BE2C (cell line): ENCODE data around the gene CES1.
"Not testable (repeated sequence)": the region's sequence is repeated elsewhere in the genome, so short reads cannot be mapped to it uniquely, and the experiment has no call there.

Source experiments
- DNase-seq: peaks from one replicate; pipeline ENCODE4 v3.0.0-alpha.2; 2020
- H3K27me3 ChIP-seq: fragments of 250-450 bp; sonication (Bioruptor Pico); 2 replicates; pipeline ENCODE4 v1.5.1; 2020; ENCODE audit warnings: mild to moderate bottlenecking
- H3K36me3 ChIP-seq: fragments of 250-450 bp; sonication (Bioruptor Pico); 2 replicates; pipeline ENCODE4 v1.5.1; 2020; ENCODE audit warnings: mild to moderate bottlenecking
- H3K4me1 ChIP-seq: fragments of 250-450 bp; sonication (Bioruptor Pico); 2 replicates; pipeline ENCODE4 v1.5.1; 2020
- H3K4me3 ChIP-seq: 2 replicates; pipeline ENCODE4 v1.5.1; 2011; ENCODE audit warnings: low read depth, low read length
- H3K9me3 ChIP-seq: fragments of 250-450 bp; sonication (Bioruptor Pico); 2 replicates; pipeline ENCODE4 v1.5.1; 2020
- CTCF ChIP-seq: IDR thresholded peaks from 2 replicates; pipeline ENCODE4 v1.5.1; 2012; ENCODE audit warnings: mild to moderate bottlenecking, low read depth, low read length

CES1 gene

GRCh38 chr16:55809851-55810250, 23.0 kb downstream of the CES1 start:
- H3K27me3 ChIP-seq = peaks cover 15% of the 10 kb centered on the region
- TF ChIP-seq CTCF = no peak
- H3K4me1 ChIP-seq = no peaks in the 10 kb centered on the region
- no peaks in the 10 kb centered on the region for H3K9me3 ChIP-seq
- no peak for DNase-seq
- no peak overlapping the region for H3K4me3 ChIP-seq
- H3K36me3 ChIP-seq = no peaks in the 10 kb centered on the region

- H3K36me3 ChIP-seq = no peaks in the 10 kb centered on the region
- H3K4me1 ChIP-seq = no peaks in the 10 kb centered on the region
- no peaks in the 10 kb centered on the region for H3K9me3 ChIP-seq
- no peak for TF ChIP-seq CTCF
- H3K4me3 ChIP-seq = no peak overlapping the region
- no peak for DNase-seq
- H3K27me3 ChIP-seq = peaks cover 10% of the 10 kb centered on the region
These were observed 23.5 kb downstream of the CES1 start for GRCh38 chr16:55809386-55809785.

GRCh38 chr16:55808286-55808685, 24.6 kb downstream of the CES1 start:
- not testable (repeated sequence) for H3K4me3 ChIP-seq, H3K36me3 ChIP-seq, H3K9me3 ChIP-seq, DNase-seq, H3K27me3 ChIP-seq, H3K4me1 ChIP-seq

- H3K9me3 ChIP-seq, DNase-seq, H3K36me3 ChIP-seq: not testable (repeated sequence)
These were observed 27.8 kb downstream of the CES1 start for GRCh38 chr16:55805104-55805503.

GRCh38 chr16:55803681-55804080, 29.2 kb downstream of the CES1 start:
- H3K4me3 ChIP-seq, H3K9me3 ChIP-seq, H3K36me3 ChIP-seq, H3K4me1 ChIP-seq, DNase-seq, H3K27me3 ChIP-seq: not testable (repeated sequence)

More at GRCh38 chr16:55805104-55805503, 27.8 kb downstream of the CES1 start:
- not testable (repeated sequence) for H3K4me1 ChIP-seq, H3K27me3 ChIP-seq, H3K4me3 ChIP-seq

- not testable (repeated sequence) for H3K4me3 ChIP-seq, H3K9me3 ChIP-seq, H3K36me3 ChIP-seq, DNase-seq, H3K4me1 ChIP-seq, H3K27me3 ChIP-seq
These were observed 39.9 kb downstream of the CES1 start for GRCh38 chr16:55792934-55793374.

- not testable (repeated sequence) for H3K9me3 ChIP-seq, H3K36me3 ChIP-seq, H3K27me3 ChIP-seq, H3K4me3 ChIP-seq, DNase-seq, H3K4me1 ChIP-seq
These were observed 41.4 kb downstream of the CES1 start for GRCh38 chr16:55791512-55791911.

GRCh38 chr16:55790240-55790639, 42.7 kb downstream of the CES1 start:
- H3K36me3 ChIP-seq, DNase-seq, H3K4me3 ChIP-seq, H3K9me3 ChIP-seq, H3K4me1 ChIP-seq: not testable (repeated sequence)
- H3K27me3 ChIP-seq = peaks cover 11% of the 10 kb centered on the region; the same call in 1 of the 2 replicates

GRCh38 chr16:55782793-55783091, 50.2 kb downstream of the CES1 start:
- not testable (repeated sequence) for DNase-seq, H3K4me1 ChIP-seq, H3K4me3 ChIP-seq, H3K36me3 ChIP-seq, H3K9me3 ChIP-seq
- H3K27me3 ChIP-seq = peaks cover 29% of the 10 kb centered on the region

- not testable (repeated sequence) for H3K9me3 ChIP-seq
- peaks cover 29% of the 10 kb centered on the region for H3K27me3 ChIP-seq
These were observed 50.7 kb downstream of the CES1 start for GRCh38 chr16:55782091-55782792.

GRCh38 chr16:55781456-55781855, 51.4 kb downstream of the CES1 start:
- not testable (repeated sequence) for H3K4me1 ChIP-seq, H3K9me3 ChIP-seq, H3K36me3 ChIP-seq, H3K4me3 ChIP-seq, DNase-seq
- peaks cover 23% of the 10 kb centered on the region for H3K27me3 ChIP-seq

More at GRCh38 chr16:55782091-55782792, 50.7 kb downstream of the CES1 start:
- not testable (repeated sequence) for DNase-seq, H3K4me3 ChIP-seq, H3K36me3 ChIP-seq, H3K4me1 ChIP-seq

GRCh38 chr16:55780095-55780407, 52.8 kb downstream of the CES1 start:
- H3K27me3 ChIP-seq = peaks cover 24% of the 10 kb centered on the region
- H3K9me3 ChIP-seq, DNase-seq, H3K4me1 ChIP-seq, H3K36me3 ChIP-seq, H3K4me3 ChIP-seq: not testable (repeated sequence)
